ENCODE results near the gene NOSIP.

Gene NOSIP

GRCh38 chr19:49570997-49571676 lies 9.2 kb downstream of the NOSIP start:
- peak; percentile 28 for DNase-seq

GRCh38 chr19:49570138-49570856 lies 10.1 kb downstream of the NOSIP start:
- DNase-seq, result peak; percentile 83

- DNase-seq, result no peak
Observed at GRCh38 chr19:49567861-49568441, 12.4 kb downstream of the NOSIP start.

- no peak for DNase-seq
Observed at GRCh38 chr19:49566302-49566701, 14.1 kb downstream of the NOSIP start.

DNA sequence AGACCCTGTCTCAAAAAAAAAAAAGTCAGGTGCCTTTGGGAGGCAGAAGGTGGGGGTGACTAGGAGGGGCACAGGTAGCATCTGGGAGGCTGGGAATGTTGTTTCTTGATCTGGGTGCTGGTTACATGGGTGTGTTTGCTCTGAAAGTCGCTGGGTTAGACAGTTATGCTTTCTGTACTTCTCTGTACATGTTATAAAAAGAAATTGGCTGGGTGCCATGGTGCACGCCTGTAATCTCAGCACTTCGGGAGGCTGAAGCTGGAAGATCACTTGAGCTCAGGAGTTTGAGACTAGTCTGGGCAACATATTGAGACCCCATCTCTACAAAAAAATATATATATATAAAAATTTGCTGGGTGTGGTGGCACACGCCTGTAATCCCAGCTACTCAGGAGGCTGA lies 15.1 kb downstream of the NOSIP start:
- no peak for DNase-seq

GRCh38 chr19:49564616-49565045 lies 15.7 kb downstream of the NOSIP start:
- DNase-seq, result no peak

DNA sequence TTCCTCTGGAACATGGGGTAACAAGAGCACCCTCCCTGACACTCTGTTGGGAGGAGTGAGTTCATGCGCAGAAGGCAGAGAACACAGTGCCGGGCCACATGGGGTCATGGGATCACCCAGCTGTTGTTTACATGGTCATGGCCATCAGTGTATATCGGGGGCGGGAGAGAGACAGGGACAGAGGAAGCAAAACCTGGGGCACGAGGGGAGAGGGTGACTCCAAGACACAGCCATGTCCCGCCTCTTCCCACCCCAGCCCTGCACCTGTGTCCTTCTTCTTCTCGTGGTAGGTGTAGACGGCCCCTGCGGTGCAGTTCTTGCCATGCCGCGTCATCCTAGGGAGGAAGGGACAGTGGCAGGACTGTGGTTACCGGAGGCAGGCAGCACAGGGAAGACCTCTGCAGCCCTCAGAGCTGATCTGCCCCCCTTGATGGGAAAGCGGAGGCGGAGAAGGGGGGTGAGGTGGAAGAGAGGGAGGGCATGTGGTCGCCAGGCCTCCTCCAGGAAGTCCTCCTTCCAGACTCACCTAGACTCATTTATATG lies 19.9 kb downstream of the NOSIP start:
- no peak for DNase-seq

DNA sequence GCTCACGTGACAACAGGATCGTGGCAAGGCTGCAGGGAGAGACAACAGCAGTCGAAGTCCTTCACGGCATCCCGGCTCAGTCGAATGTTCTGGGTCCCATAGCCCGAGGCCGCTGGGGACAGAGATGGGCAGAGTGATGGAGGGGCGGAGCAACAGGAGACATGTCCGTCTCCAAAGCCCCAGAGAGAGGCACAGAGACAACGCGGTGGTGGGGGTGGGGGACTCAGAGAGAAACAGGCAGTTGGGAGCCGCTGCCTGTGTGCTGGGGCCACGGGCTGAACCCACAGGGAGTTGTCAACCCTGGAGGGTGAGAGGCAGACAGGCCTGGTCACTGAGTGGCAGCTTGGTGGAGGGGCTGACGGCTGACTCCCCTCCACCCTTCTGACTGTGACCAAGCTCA lies 20.4 kb downstream of the NOSIP start:
- no peak for DNase-seq

- DNase-seq, result no peak
Observed at GRCh38 chr19:49559443-49559842, 20.9 kb downstream of the NOSIP start.

DNA sequence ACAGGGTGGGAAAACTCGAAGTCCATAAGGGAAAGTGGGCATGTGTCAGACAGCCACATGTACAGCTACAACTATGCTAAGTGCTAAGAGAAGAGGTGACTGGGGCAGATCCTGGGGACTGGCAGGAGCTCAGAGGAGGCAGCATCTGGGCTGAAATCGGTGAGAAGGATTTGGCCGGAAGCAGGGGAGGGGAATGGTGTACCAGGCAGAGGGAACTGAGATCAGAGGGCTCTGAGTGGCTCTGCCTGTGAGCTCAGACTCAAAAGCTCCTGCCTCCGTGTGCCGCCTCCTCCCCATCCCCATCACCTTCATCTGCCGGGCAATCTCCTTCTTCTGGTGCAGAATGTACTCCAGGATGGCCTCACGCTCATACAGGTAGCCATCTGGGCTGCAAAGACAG lies 21.8 kb downstream of the NOSIP start:
- no peak for DNase-seq

DNA sequence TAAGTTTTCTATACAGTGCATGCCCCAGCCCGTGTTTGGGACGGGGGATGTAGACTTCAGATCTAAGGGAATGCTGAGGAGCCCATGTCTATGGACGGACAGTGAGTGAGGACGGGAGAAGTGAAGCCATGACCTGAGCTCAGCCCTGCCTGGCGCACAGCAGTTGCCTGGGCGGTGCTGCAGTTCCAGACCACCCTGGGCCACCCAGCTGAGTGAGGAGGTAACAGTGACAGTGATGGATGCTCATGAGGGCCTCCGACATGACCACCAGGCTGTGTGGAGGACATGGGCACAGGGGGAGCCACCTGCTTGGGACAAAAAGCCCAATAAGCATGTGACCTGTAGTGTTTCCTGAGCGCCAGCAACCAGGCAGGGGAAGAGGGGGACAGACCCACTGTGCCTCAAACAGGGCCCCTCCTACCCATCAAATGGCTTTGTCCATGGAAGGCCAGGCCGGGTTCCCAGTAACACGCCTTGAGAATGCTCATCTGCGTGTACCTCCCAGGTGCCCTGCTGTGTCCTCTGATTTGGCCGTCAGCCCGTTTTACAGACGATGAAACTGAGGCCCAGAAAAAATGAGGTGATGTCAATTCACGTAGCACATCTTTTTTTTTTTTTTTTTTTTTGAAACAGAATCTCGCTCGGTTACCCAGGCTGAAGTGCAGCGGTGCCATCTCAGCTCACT lies 22.6 kb downstream of the NOSIP start:
- DNase-seq, result no peak

- DNase-seq, result no peak
Observed at GRCh38 chr19:49556412-49557398, 23.7 kb downstream of the NOSIP start.

- peak; percentile 25 for DNase-seq
Observed at GRCh38 chr19:49555600-49556411, 24.6 kb downstream of the NOSIP start.

- no peak for DNase-seq
Observed at GRCh38 chr19:49554701-49555181, 25.6 kb downstream of the NOSIP start.

DNA sequence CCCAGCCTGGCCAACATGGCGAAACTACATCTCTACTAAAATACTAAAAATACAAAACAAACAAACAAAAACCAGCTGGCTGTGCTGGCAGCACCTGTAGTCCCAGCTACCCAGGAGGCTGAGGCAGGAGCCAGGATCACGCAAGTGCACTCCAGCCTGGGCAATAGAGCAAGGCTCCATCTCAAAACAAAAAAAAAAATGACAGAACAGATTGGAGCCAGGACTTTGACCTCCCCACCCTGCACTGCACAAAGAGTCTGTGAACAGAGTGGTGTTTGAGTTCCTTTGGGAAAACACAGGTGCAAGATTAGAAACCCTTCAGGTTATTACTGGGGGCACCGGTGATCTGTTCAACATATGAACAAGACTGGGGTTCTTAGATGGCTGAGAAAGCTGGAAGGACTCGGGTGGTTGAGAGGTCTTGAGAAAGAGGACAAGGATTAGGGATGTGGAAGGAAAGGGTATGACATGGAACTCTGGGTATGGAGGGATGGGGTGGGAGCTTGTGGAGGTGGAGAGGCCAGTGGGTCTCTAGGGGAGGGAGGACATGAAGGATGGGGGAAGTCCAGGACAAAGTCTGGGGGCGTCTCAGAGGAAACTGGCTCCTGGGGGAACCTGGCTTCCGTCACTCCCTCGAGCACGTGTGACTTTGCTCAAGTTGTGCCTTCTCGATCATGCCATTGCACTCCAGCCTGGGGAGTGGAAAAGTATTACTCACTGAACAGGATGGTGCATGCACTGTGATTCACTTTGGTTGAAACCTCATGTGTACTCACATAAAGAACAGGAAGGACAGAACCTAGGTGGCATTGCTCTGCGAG lies 26.7 kb downstream of the NOSIP start:
- peak; percentile 70 for DNase-seq

- DNase-seq, result no peak
Observed at GRCh38 chr19:49552749-49553148, 27.6 kb downstream of the NOSIP start.

GRCh38 chr19:49551531-49551930 lies 28.8 kb downstream of the NOSIP start:
- no peak for DNase-seq

DNA sequence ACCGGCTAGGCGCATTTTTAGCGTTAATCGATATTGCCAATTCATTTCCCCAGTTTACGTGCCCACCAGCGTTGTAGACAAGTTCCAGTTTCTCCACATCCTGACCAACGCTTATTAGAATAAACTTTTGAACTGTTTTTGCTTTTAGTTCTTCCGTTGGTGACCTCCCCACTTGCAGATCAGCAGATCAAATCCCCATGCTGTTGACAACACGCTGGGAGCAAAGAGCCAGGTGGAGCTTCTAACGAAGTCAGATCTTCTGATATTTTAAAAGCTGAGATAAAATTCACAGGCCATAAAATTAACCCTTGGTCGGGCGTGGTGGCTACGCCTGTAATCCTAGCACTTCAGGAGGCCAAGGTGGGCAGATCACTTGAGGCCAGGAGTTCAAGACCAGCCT lies 31.3 kb downstream of the NOSIP start:
- DNase-seq, result no peak

DNA sequence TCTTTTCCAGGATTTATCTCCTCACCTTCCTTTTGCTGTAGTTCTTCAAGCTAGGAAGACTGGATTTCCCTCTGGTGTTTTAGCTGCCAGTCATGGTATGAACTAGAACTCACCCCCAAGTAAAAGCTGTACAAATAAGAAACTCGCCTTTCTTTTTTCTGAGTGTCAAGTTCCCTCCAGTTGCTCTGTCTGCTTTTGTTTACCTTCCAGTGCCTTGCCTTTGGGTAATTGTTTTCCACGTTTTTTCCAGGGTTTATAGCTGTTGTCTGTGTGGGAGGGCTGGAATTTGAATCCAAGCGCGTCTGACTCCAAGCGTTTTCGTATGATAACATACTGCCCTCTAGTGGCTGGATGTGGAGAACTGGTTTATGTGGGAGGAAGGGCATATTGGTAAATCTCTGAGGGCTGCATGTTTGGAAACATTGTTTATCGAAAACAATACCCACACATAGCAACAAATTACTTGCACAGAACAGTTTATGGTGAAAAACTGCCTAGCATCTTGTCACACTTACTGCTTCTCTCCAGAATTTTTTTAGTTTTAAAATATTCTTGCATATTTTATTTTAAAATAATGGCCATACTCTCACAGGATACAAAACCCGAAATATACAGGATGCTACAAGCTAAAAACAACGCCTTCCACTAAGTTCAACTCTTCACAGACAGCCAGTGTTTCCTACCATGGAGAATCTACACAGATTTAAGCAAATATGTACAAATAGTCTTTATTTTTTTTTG lies 33.4 kb downstream of the NOSIP start:
- peak; percentile 89 for DNase-seq
